Natural killer cell (primary cell): ENCODE data around the gene DUS1L. TPM values are rescaled to one million over a fixed set of nuclear protein-coding genes. Genes with fewer than 3 reads are reported as not detected.

Experiments used
- ATAC-seq, 3 donors: fragments of 150-1000 bp in 2 of 3; fragments of 200-7000 bp in 1 of 3; cut with Tn5 transposase; 1 replicate in 1 of 3; 2 replicates in 2 of 3; pipeline ENCODE4 v1.10.0; 2021; ENCODE audit warnings: mild to moderate bottlenecking in 2 of 3, moderate library complexity in 2 of 3
- DNase-seq, 2 donors: peaks; one replicate each; pipeline versions ENCODE4 v3.0.0 to v3.0.0-alpha.2; 2013 to 2021; ENCODE audit warnings: mixed read lengths in 1 of 2
- H3K27ac ChIP-seq: one replicate; pipeline ENCODE4 v1.5.1; 2013; ENCODE audit warnings: mild to moderate bottlenecking, low read length
- H3K27me3 ChIP-seq: one replicate; pipeline ENCODE4 v1.6.1; 2013; ENCODE audit warnings: low read length; ENCODE audit not compliant: control insufficient read depth, insufficient read depth
- H3K36me3 ChIP-seq: one replicate; pipeline ENCODE4 v1.6.1; 2013; ENCODE audit warnings: low read length; ENCODE audit not compliant: control insufficient read depth, insufficient read depth
- H3K4me1 ChIP-seq: one replicate; pipeline ENCODE4 v1.6.1; 2013; ENCODE audit warnings: low read length; ENCODE audit not compliant: control insufficient read depth, insufficient read depth
- H3K4me3 ChIP-seq: one replicate; pipeline ENCODE4 v1.5.1; 2013; ENCODE audit warnings: low read length
- H3K9me3 ChIP-seq: one replicate; pipeline ENCODE4 v1.6.1; 2013; ENCODE audit warnings: low read length; ENCODE audit not compliant: control insufficient read depth, insufficient read depth
- H3K27ac Mint-ChIP-seq, 2 donors: one replicate each; pipeline ENCODE4 v1.8.0; 2022; ENCODE audit warnings: mild to moderate bottlenecking in 2 of 2, mixed read lengths in 2 of 2, moderate library complexity in 1 of 2
- H3K27me3 Mint-ChIP-seq, 2 donors: one replicate each; pipeline ENCODE4 v1.8.0; 2022; ENCODE audit warnings: low read depth in 2 of 2, mixed read lengths in 2 of 2
- H3K36me3 Mint-ChIP-seq: one replicate; pipeline ENCODE4 v1.8.0; 2022; ENCODE audit warnings: mixed read lengths
- H3K4me1 Mint-ChIP-seq, 2 donors: one replicate each; pipeline ENCODE4 v1.8.0; 2022; ENCODE audit warnings: mixed read lengths in 2 of 2
- H3K4me3 Mint-ChIP-seq: one replicate; pipeline ENCODE4 v1.8.0; 2022; ENCODE audit warnings: mild to moderate bottlenecking, moderate library complexity, mixed read lengths
- H3K9me3 Mint-ChIP-seq, 2 donors: one replicate each; pipeline ENCODE4 v1.8.0; 2022; ENCODE audit warnings: mixed read lengths in 2 of 2
- WGBS: methylation state at CpG from one replicate; pipeline ENCODE4 v1.1.7; 2013; ENCODE audit warnings: missing lambda C conversion rate; ENCODE audit not compliant: insufficient coverage; 5-methylcytosine and 5-hydroxymethylcytosine counted together
- intact Hi-C: fragments of 100-400 bp; cut with micrococcal nuclease; formaldehyde crosslinking; loops from one replicate; pipeline ENCODE4 v1.14.2; 2022
- total RNA-seq, 4 donors: library from RNA; stranded (reverse); fragments of 120-200 nt in 1 of 4; gene quantifications; one replicate each; pipeline versions ENCODE4 v1.2.3 to v1.2.4, GENCODE V29; 2013 to 2022
- TF ChIP-seq, protein P1 (sequence below): fragments of 200-600 bp; IDR thresholded peaks from one replicate; pipeline ENCODE4 v1.8.0; 2022; ENCODE audit warnings: antibody characterized with exemption

Gene DUS1L
- total RNA-seq, 3 donors from 2014 or later (not counting 1 experiment from before 2014, with no cell fraction given), result 122 to 144 (median 136) TPM

DNA sequence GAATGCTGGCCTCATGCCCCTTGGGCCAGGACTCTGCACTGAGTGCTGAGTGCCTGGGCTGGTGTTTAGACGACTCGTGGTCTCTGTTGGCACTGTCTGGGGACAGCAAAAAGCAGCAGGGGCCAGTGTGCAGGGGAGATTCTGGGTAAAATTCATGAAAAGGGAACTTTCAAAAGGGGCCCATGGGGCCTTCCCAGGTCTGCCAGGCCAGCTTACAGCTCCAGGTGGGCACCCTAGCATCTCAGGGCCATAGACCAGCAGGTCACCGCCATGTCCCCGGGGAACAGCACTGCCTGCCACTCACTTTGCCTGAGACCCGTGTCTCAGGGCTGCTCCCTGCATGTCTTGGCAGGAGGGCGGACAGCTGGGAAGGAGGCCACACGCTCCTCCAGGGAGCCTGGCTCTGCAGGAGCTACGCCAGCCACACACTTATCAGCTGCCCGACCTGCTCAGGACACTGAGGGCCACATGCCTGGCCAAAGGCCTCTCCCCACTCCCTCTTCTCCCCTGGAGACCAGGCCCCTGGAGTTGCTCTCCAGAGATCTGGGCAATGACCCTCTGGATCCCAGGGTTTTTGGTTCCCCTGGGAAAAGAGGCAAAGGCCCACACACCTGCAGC, 41.2 kb upstream of the DUS1L start:
- Histone ChIP-seq H3K4me1 (peaks cover 28% of the 10 kb centered on the region), H3K36me3 (no peaks in the 10 kb centered on the region), H3K27me3 (no peaks in the 10 kb centered on the region), H3K9me3 (no peaks in the 10 kb centered on the region), H3K4me3 (peak overlapping the region; percentile 43), H3K27ac (peak overlapping the region; percentile 88)
- H3K27me3 Mint-ChIP-seq, result no peaks in the 10 kb centered on the region
- H3K9me3 Mint-ChIP-seq, result no peaks in the 10 kb centered on the region
- intact Hi-C loops, result no loop called here
- peak overlapping the region; percentile 89 to 97 for H3K27ac Mint-ChIP-seq
- ATAC-seq (peak in 1 of 3 donors; percentile 21), DNase-seq (no peak)
- H3K4me3 Mint-ChIP-seq, result peak overlapping the region; percentile 92
- WGBS, result 65% methylated on average over 9 of the region's 9 CpGs
- no peaks in the 10 kb centered on the region for H3K36me3 Mint-ChIP-seq
- H3K4me1 Mint-ChIP-seq, result peaks cover 15 to 25% of the 10 kb centered on the region in 2 donors
- TF ChIP-seq, protein P1, sequence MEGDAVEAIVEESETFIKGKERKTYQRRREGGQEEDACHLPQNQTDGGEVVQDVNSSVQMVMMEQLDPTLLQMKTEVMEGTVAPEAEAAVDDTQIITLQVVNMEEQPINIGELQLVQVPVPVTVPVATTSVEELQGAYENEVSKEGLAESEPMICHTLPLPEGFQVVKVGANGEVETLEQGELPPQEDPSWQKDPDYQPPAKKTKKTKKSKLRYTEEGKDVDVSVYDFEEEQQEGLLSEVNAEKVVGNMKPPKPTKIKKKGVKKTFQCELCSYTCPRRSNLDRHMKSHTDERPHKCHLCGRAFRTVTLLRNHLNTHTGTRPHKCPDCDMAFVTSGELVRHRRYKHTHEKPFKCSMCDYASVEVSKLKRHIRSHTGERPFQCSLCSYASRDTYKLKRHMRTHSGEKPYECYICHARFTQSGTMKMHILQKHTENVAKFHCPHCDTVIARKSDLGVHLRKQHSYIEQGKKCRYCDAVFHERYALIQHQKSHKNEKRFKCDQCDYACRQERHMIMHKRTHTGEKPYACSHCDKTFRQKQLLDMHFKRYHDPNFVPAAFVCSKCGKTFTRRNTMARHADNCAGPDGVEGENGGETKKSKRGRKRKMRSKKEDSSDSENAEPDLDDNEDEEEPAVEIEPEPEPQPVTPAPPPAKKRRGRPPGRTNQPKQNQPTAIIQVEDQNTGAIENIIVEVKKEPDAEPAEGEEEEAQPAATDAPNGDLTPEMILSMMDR, result no peak

GRCh38 chr17:82105882-82106687, 40.5 kb upstream of the DUS1L start:
- TF ChIP-seq, protein P1, result peak; percentile 31
- H3K36me3 ChIP-seq, result no peaks in the 10 kb centered on the region
- DNase-seq (peak; percentile 42 to 75), ATAC-seq (peak; percentile 88 to 94 (median 94))
- H3K9me3 Mint-ChIP-seq, result no peaks in the 10 kb centered on the region
- H3K9me3 ChIP-seq, result no peaks in the 10 kb centered on the region
- H3K27me3 ChIP-seq, result no peaks in the 10 kb centered on the region
- WGBS, result 12% methylated on average over 24 of the region's 24 CpGs
- H3K4me1 Mint-ChIP-seq, result peaks cover 15 to 25% of the 10 kb centered on the region in 2 donors
- H3K36me3 Mint-ChIP-seq, result no peaks in the 10 kb centered on the region
- H3K27ac ChIP-seq, result peak overlapping the region; percentile 88
- H3K27ac Mint-ChIP-seq, result peak overlapping the region; percentile 89 to 97
- peak overlapping the region; percentile 92 for H3K4me3 Mint-ChIP-seq
- H3K4me3 ChIP-seq, result peak overlapping the region; percentile 43
- peaks cover 28% of the 10 kb centered on the region for H3K4me1 ChIP-seq
- intact Hi-C loops, result no loop called here
- no peaks in the 10 kb centered on the region for H3K27me3 Mint-ChIP-seq

DNA sequence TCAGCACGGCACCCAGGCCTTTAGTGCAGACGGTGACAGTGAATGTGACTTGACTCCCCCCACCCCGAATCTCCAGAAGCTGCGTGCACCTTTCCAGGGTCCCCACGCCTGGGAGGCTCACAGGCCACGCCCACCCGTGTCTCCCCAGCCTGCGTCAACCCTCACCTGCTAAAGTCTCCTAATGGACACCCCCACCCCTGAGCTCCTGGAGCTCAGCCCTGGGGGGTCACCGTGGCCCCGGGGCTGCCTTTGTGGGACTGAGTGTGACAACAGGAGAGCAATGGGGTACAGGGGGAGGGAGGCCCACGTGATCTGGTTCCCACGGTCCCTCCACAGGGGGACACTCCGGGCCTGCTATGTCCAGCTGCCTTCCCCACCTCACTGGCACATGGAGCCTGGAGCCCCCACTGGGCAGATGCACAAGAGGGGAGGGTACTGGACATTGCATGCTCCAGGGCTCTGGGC, 39.8 kb upstream of the DUS1L start:
- no peak for ATAC-seq
- Mint-ChIP-seq H3K4me1 (peaks cover 15 to 25% of the 10 kb centered on the region in 2 donors), H3K9me3 (no peaks in the 10 kb centered on the region), H3K27me3 (no peaks in the 10 kb centered on the region), H3K4me3 (no peak overlapping the region), H3K27ac (peak overlapping the region; percentile 89 to 97), H3K36me3 (no peaks in the 10 kb centered on the region)
- H3K9me3 ChIP-seq, result no peaks in the 10 kb centered on the region
- H3K4me1 ChIP-seq, result peaks cover 28% of the 10 kb centered on the region
- H3K27me3 ChIP-seq, result no peaks in the 10 kb centered on the region
- peak overlapping the region; percentile 88 for H3K27ac ChIP-seq
- 89% methylated on average over 13 of the region's 13 CpGs for WGBS
- intact Hi-C loops, result no loop called here
- DNase-seq, result peak in 1 of 2 donors; percentile 13
- H3K36me3 ChIP-seq, result no peaks in the 10 kb centered on the region
- H3K4me3 ChIP-seq, result no peak overlapping the region
- TF ChIP-seq, protein P1, result no peak
